ENCODE results near the gene OLIG1.

DNA sequence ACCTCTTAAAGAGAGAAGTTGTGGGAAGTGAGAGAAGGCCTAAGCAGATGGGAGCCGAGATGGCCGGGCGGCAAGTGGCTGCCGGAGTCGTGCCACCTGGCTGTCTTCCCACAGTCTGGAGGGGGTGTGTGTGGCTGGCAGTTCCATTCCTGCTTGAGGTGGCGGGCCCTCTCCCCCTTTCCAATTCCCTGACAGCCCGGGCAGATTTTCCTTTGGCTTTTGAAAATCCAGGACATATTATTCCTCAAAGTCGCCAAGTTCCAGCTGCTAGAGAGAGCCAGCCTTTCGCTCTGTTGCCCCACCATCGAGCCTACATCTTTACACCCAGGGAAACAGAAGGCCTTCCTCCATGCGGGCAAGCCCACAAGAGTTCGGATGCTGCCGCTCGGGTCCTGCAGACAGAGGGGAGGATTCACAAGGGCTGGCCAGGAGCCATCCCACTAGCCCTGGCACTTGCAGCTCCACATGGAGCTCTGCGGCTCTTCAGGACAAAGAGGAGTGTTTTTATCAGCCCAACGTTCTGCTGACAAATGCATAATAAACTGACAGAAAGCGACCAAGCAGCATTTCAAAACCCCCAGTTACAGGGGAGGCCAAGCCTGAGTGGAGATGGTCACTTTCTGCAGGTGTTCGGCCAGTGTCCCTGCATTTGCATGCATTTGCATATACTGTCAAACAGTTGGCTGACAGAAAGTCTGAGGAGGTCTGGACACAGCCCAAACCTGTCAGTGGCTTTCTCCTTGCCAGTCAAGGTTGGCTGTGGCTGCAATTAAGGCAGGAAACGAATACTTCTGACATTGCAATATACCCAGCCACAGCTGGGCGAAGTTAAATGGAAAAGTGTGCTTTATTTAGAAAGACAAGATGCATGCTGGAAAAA is 45.9 kb downstream of the OLIG1 start:
- TF ChIP-seq CTCF (conservative IDR thresholded peaks at IDR 0.05) (no peak), EZH2 (IDR thresholded peaks at IDR 0.05; ENCODE audit: low read depth) (no peak)

Measured in PC-9 (cell line).